Sigmoid colon (tissue), 7 donors: ENCODE measurements around the gene MKRN3. TPM values are rescaled to one million over a fixed set of nuclear protein-coding genes. Genes with fewer than 3 reads are reported as not detected.
A peak's percentile ranks its signal among the peaks of the same experiment; 100 is the strongest.

Experiments used
- DNase-seq: peaks from one replicate; pipeline ENCODE4 v3.0.0-alpha.2; 2019
- H3K27ac ChIP-seq, 4 donors: fragments of 200-600 bp; sonication (generic); one replicate each; pipeline ENCODE4 v1.5.1; 2016 to 2019; ENCODE audit warnings: mild to moderate bottlenecking in 1 of 4
- H3K27me3 ChIP-seq, 3 donors: fragments of 200-600 bp; sonication (generic); one replicate each; pipeline ENCODE4 v1.5.1; 2019; ENCODE audit warnings: mild to moderate bottlenecking in 1 of 3
- H3K36me3 ChIP-seq, 4 donors: fragments of 200-600 bp; sonication (generic); one replicate each; pipeline ENCODE4 v1.5.1; 2016 to 2019
- H3K4me1 ChIP-seq, 4 donors: fragments of 200-600 bp; sonication (generic); one replicate each; pipeline ENCODE4 v1.5.1; 2017 to 2019
- H3K4me3 ChIP-seq, 4 donors: fragments of 200-600 bp; sonication (generic); one replicate each; pipeline ENCODE4 v1.5.1; 2017 to 2019; ENCODE audit warnings: mild to moderate bottlenecking in 2 of 4, moderate library complexity in 1 of 4
- H3K9me3 ChIP-seq, 4 donors: fragments of 200-600 bp in 3 of 4; sonication (generic) in 3 of 4; one replicate each; pipeline versions ENCODE4 v1.5.1 to v1.6.1; 2013 to 2019
- CTCF ChIP-seq, 4 experiments: fragments of 450-650 bp in 3 of 4; fragments of 200-600 bp in 1 of 4; IDR thresholded peaks; one replicate each; pipeline ENCODE4 v1.5.1; 2016 to 2019; ENCODE audit warnings: antibody characterized with exemption in 4 of 4, mild to moderate bottlenecking in 3 of 4, moderate library complexity in 2 of 4
- EP300 ChIP-seq, 4 donors: sonication (generic); formaldehyde crosslinking; IDR thresholded peaks; one replicate each; pipeline ENCODE4 v1.6.1; 2017; ENCODE audit warnings: antibody characterized with exemption in 4 of 4
- POLR2A ChIP-seq, 2 donors: fragments of 450-650 bp; IDR thresholded peaks; one replicate each; pipeline ENCODE4 v1.6.1; 2016; ENCODE audit warnings: antibody characterized with exemption in 2 of 2, mild to moderate bottlenecking in 2 of 2, moderate library complexity in 2 of 2
- POLR2AphosphoS5 ChIP-seq, 4 donors: sonication (generic); formaldehyde crosslinking; IDR thresholded peaks; one replicate each; pipeline ENCODE4 v1.6.1; 2017; ENCODE audit warnings: antibody characterized with exemption in 4 of 4
- WGBS, 2 donors: extraction: QIAGEN DNeasy Blood & Tissue Kit; methylation state at CpG; one replicate each; pipeline ENCODE4 v1.1.7; 2013; 5-methylcytosine and 5-hydroxymethylcytosine counted together
- intact Hi-C: fragments of 100-400 bp; cut with DNase I; formaldehyde crosslinking; loops from one replicate; pipeline ENCODE4 v1.15.1; 2023
- polyA plus RNA-seq, 3 donors: library from polyadenylated mRNA; stranded (reverse); fragments of 200-250 nt; gene quantifications; one replicate each; pipeline ENCODE4 v1.2.3, GENCODE V29; 2013
- total RNA-seq, 4 donors: library from RNA; depleted of rRNA; stranded (reverse); fragments of >200 nt; gene quantifications; one replicate each; pipeline ENCODE4 v1.1.0, GENCODE V29; 2016
- donor health status: healthy with polysubstance abuse.
- donor health status: Bipolar disorder and iron deficiency.
- donor health status: healthy.

The MKRN3 gene
- total and polyA plus RNA-seq, 7 donors, result 0.27 to 2.1 (median 1.1) TPM; not detected in 2

- no peak for DNase-seq
- peak overlapping the region in 2 of 4 donors; percentile 35 to 37 for H3K4me3 ChIP-seq
- H3K4me1 ChIP-seq, result no peaks in the 10 kb centered on the region
- no peak for TF ChIP-seq EP300 (IDR thresholded peaks at IDR 0.05)
- TF ChIP-seq POLR2A (IDR thresholded peaks at IDR 0.05), result no peak
- TF ChIP-seq CTCF (IDR thresholded peaks at IDR 0.05), result no peak
- TF ChIP-seq POLR2AphosphoS5 (IDR thresholded peaks at IDR 0.05), result no peak
- H3K27me3 ChIP-seq, result peaks cover 0 to 5% (median 0%) of the 10 kb centered on the region in 3 donors
- intact Hi-C loops, result no loop called here
- H3K27ac ChIP-seq, result no peak overlapping the region
- no peaks in the 10 kb centered on the region for H3K36me3 ChIP-seq
- H3K9me3 ChIP-seq, result no peaks in the 10 kb centered on the region
- WGBS, 2 donors, result 88 to 92% methylated on average over 8 of the region's 8 CpGs
These were observed 1.2 kb downstream of the MKRN3 start for GRCh38 chr15:23566651-23567050.

GRCh38 chr15:23567921-23568320, 2.4 kb downstream of the MKRN3 start:
- Histone ChIP-seq H3K4me3 (no peak overlapping the region), H3K27ac (no peak overlapping the region), H3K9me3 (no peaks in the 10 kb centered on the region), H3K36me3 (no peaks in the 10 kb centered on the region), H3K4me1 (no peaks in the 10 kb centered on the region), H3K27me3 (no peaks in the 10 kb centered on the region)
- intact Hi-C loops, result no loop called here
- TF ChIP-seq EP300 (IDR thresholded peaks at IDR 0.05) (no peak), POLR2A (IDR thresholded peaks at IDR 0.05) (no peak), POLR2AphosphoS5 (IDR thresholded peaks at IDR 0.05) (no peak), CTCF (IDR thresholded peaks at IDR 0.05) (no peak)
- WGBS, 2 donors, result 71 to 78% methylated on average over 1 of the region's 1 CpG
- DNase-seq, result no peak

- no peaks in the 10 kb centered on the region for H3K9me3 ChIP-seq
- no peaks in the 10 kb centered on the region for H3K36me3 ChIP-seq
- 51% methylated on average over 5 of the region's 5 CpGs for WGBS, 2 donors
- H3K4me1 ChIP-seq, result no peaks in the 10 kb centered on the region
- TF ChIP-seq POLR2AphosphoS5 (IDR thresholded peaks at IDR 0.05), result no peak
- TF ChIP-seq POLR2A (IDR thresholded peaks at IDR 0.05), result no peak
- no peak for DNase-seq
- no peaks in the 10 kb centered on the region for H3K27me3 ChIP-seq
- no peak overlapping the region for H3K27ac ChIP-seq
- H3K4me3 ChIP-seq, result no peak overlapping the region
- intact Hi-C loops, result no loop called here
These were observed 3.9 kb downstream of the MKRN3 start for GRCh38 chr15:23569151-23569925.

GRCh38 chr15:23570486-23570885, 5.0 kb downstream of the MKRN3 start:
- no peak for DNase-seq
- no peaks in the 10 kb centered on the region for H3K4me1 ChIP-seq
- no peak overlapping the region for H3K4me3 ChIP-seq
- no peak overlapping the region for H3K27ac ChIP-seq
- H3K27me3 ChIP-seq, result no peaks in the 10 kb centered on the region
- H3K9me3 ChIP-seq, result no peaks in the 10 kb centered on the region
- 9 to 33% methylated on average over 3 of the region's 3 CpGs for WGBS, 2 donors
- intact Hi-C loops, result no loop called here
- H3K36me3 ChIP-seq, result no peaks in the 10 kb centered on the region
- no peak for TF ChIP-seq CTCF (IDR thresholded peaks at IDR 0.05)

- intact Hi-C loops, result no loop called here
- Histone ChIP-seq H3K27me3 (no peaks in the 10 kb centered on the region), H3K4me1 (no peaks in the 10 kb centered on the region), H3K36me3 (no peaks in the 10 kb centered on the region), H3K4me3 (no peak overlapping the region), H3K9me3 (no peaks in the 10 kb centered on the region), H3K27ac (no peak overlapping the region)
- WGBS, 2 donors, result 80 to 89% methylated on average over 4 of the region's 4 CpGs
- no peak for DNase-seq
- no peak for TF ChIP-seq CTCF (IDR thresholded peaks at IDR 0.05)
- TF ChIP-seq EP300 (IDR thresholded peaks at IDR 0.05), result no peak
- TF ChIP-seq POLR2AphosphoS5 (IDR thresholded peaks at IDR 0.05), result no peak
- TF ChIP-seq POLR2A (IDR thresholded peaks at IDR 0.05), result no peak
These were observed 7.4 kb downstream of the MKRN3 start for GRCh38 chr15:23572844-23573243.
